Vagina (tissue), 2 donors: ENCODE results near the gene FBXW11. TPM values are rescaled to one million over a fixed set of nuclear protein-coding genes. Genes with fewer than 3 reads are reported as not detected.

ENCODE experiments used
- DNase-seq, 2 donors: peaks; one replicate each; pipeline ENCODE4 v3.0.0-alpha.2; 2017; ENCODE audit errors: extremely low spot score in 2 of 2
- H3K27ac ChIP-seq: fragments of 200-600 bp; sonication (generic); one replicate; pipeline ENCODE4 v1.5.1; 2019
- H3K27me3 ChIP-seq: fragments of 200-600 bp; sonication (generic); one replicate; pipeline ENCODE4 v1.5.1; 2019
- H3K36me3 ChIP-seq, 2 donors: fragments of 200-600 bp; sonication (generic); one replicate each; pipeline ENCODE4 v1.5.1; 2017 to 2019
- H3K4me1 ChIP-seq: fragments of 200-600 bp; sonication (generic); one replicate; pipeline ENCODE4 v1.5.1; 2019
- H3K4me3 ChIP-seq, 2 donors: fragments of 200-600 bp; sonication (generic); 1 replicate in 1 of 2; 2 replicates in 1 of 2; pipeline ENCODE4 v1.5.1; 2016 to 2019
- H3K9me3 ChIP-seq: fragments of 200-600 bp; sonication (generic); one replicate; pipeline ENCODE4 v1.5.1; 2019
- POLR2A ChIP-seq, 2 donors: fragments of 450-650 bp; IDR thresholded peaks; one replicate each; pipeline ENCODE4 v1.6.1; 2017; ENCODE audit warnings: antibody characterized with exemption in 2 of 2, mild to moderate bottlenecking in 2 of 2, moderate library complexity in 2 of 2
- POLR2AphosphoS5 ChIP-seq, 2 donors: sonication (generic); formaldehyde crosslinking; IDR thresholded peaks; one replicate each; pipeline ENCODE4 v1.9.0; 2017; ENCODE audit warnings: antibody characterized with exemption in 2 of 2, mild to moderate bottlenecking in 2 of 2, low read depth in 1 of 2; ENCODE audit not compliant: insufficient read depth in 1 of 2
- intact Hi-C: fragments of 100-400 bp; cut with DNase I; formaldehyde crosslinking; loops from one replicate; pipeline ENCODE4 v1.15.1; 2023
- total RNA-seq: library from RNA; depleted of rRNA; stranded (reverse); fragments of >200 nt; gene quantifications from one replicate; pipeline ENCODE4 v1.2.3, GENCODE V29; 2016
- TF ChIP-seq, protein P1 (sequence below), 3 experiments: fragments of 450-650 bp in 2 of 3; fragments of 200-600 bp in 1 of 3; sonication (generic) in 1 of 3; IDR thresholded peaks; one replicate each; pipeline ENCODE4 v1.5.1; 2017 to 2019; ENCODE audit warnings: antibody characterized with exemption in 3 of 3, mild to moderate bottlenecking in 2 of 3, moderate library complexity in 2 of 3

The FBXW11 gene
- total RNA-seq, 1 donor from 2014 or later, result 40.5 TPM

- Histone ChIP-seq H3K27ac (no peak overlapping the region), H3K4me3 (no peak overlapping the region), H3K9me3 (no peaks in the 10 kb centered on the region), H3K27me3 (no peaks in the 10 kb centered on the region), H3K4me1 (peaks cover 5% of the 10 kb centered on the region), H3K36me3 (no peaks in the 10 kb centered on the region)
- intact Hi-C loops, result no loop called here
- no peak for DNase-seq
- no peak for TF ChIP-seq POLR2AphosphoS5 (IDR thresholded peaks at IDR 0.05; ENCODE audit: insufficient read depth in 1 of 2, low read depth in 1 of 2)
- TF ChIP-seq POLR2A (IDR thresholded peaks at IDR 0.05), result no peak
- TF ChIP-seq, protein P1, sequence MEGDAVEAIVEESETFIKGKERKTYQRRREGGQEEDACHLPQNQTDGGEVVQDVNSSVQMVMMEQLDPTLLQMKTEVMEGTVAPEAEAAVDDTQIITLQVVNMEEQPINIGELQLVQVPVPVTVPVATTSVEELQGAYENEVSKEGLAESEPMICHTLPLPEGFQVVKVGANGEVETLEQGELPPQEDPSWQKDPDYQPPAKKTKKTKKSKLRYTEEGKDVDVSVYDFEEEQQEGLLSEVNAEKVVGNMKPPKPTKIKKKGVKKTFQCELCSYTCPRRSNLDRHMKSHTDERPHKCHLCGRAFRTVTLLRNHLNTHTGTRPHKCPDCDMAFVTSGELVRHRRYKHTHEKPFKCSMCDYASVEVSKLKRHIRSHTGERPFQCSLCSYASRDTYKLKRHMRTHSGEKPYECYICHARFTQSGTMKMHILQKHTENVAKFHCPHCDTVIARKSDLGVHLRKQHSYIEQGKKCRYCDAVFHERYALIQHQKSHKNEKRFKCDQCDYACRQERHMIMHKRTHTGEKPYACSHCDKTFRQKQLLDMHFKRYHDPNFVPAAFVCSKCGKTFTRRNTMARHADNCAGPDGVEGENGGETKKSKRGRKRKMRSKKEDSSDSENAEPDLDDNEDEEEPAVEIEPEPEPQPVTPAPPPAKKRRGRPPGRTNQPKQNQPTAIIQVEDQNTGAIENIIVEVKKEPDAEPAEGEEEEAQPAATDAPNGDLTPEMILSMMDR (IDR thresholded peaks at IDR 0.05), result no peak
Observed at GRCh38 chr5:171898879-171899278, 107.6 kb downstream of the FBXW11 start.

DNA sequence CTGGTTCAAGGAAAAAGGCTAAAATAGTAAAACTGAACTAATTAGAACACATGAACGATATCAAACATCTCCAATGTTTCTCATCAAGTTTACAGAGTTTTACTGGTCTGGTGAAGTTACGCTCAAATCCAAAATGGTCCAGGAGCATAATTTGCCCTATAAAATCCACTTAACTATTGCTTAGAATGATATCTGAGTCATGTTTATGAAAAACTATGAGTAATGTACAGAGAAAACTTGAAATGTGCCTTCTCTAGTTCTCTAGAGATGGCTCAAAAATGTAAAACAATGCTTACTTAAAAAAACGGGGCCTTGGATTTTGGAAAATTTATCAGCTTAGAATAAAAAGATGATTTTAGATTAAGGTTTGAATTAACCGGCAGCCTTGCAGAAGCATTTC is 108.1 kb downstream of the FBXW11 start:
- no peaks in the 10 kb centered on the region for H3K36me3 ChIP-seq

GRCh38 chr5:171897231-171897630 is 109.2 kb downstream of the FBXW11 start:
- Histone ChIP-seq H3K27me3 (no peaks in the 10 kb centered on the region), H3K9me3 (no peaks in the 10 kb centered on the region), H3K4me1 (peaks cover 9% of the 10 kb centered on the region), H3K4me3 (no peak overlapping the region), H3K27ac (no peak overlapping the region), H3K36me3 (no peaks in the 10 kb centered on the region)
- DNase-seq, result no peak
- intact Hi-C loops, result no loop called here
- TF ChIP-seq POLR2AphosphoS5 (IDR thresholded peaks at IDR 0.05; ENCODE audit: insufficient read depth in 1 of 2, low read depth in 1 of 2), result no peak
- TF ChIP-seq POLR2A (IDR thresholded peaks at IDR 0.05), result no peak
- TF ChIP-seq, protein P1 (IDR thresholded peaks at IDR 0.05), result no peak

More for the DNA sequence above, 108.1 kb downstream of the FBXW11 start:
- Histone ChIP-seq H3K27me3 (no peaks in the 10 kb centered on the region), H3K4me3 (no peak overlapping the region), H3K4me1 (peaks cover 9% of the 10 kb centered on the region), H3K9me3 (no peaks in the 10 kb centered on the region), H3K27ac (no peak overlapping the region)
- DNase-seq, result no peak
- intact Hi-C loops, result no loop called here
- TF ChIP-seq POLR2AphosphoS5 (IDR thresholded peaks at IDR 0.05; ENCODE audit: insufficient read depth in 1 of 2, low read depth in 1 of 2), result no peak
- TF ChIP-seq POLR2A (IDR thresholded peaks at IDR 0.05), result no peak
- TF ChIP-seq, protein P1 (IDR thresholded peaks at IDR 0.05), result no peak

- no peak for DNase-seq
- Histone ChIP-seq H3K4me3 (no peak overlapping the region), H3K36me3 (peaks cover 0 to 2% of the 10 kb centered on the region in 2 donors), H3K27ac (no peak overlapping the region), H3K9me3 (no peaks in the 10 kb centered on the region), H3K27me3 (no peaks in the 10 kb centered on the region), H3K4me1 (peaks cover 9% of the 10 kb centered on the region)
- TF ChIP-seq POLR2A (IDR thresholded peaks at IDR 0.05), result no peak
- TF ChIP-seq POLR2AphosphoS5 (IDR thresholded peaks at IDR 0.05; ENCODE audit: insufficient read depth in 1 of 2, low read depth in 1 of 2), result no peak
- TF ChIP-seq, protein P1 (IDR thresholded peaks at IDR 0.05), result no peak
- intact Hi-C loops, result no loop called here
Observed at GRCh38 chr5:171895081-171895480, 111.4 kb downstream of the FBXW11 start.

DNA sequence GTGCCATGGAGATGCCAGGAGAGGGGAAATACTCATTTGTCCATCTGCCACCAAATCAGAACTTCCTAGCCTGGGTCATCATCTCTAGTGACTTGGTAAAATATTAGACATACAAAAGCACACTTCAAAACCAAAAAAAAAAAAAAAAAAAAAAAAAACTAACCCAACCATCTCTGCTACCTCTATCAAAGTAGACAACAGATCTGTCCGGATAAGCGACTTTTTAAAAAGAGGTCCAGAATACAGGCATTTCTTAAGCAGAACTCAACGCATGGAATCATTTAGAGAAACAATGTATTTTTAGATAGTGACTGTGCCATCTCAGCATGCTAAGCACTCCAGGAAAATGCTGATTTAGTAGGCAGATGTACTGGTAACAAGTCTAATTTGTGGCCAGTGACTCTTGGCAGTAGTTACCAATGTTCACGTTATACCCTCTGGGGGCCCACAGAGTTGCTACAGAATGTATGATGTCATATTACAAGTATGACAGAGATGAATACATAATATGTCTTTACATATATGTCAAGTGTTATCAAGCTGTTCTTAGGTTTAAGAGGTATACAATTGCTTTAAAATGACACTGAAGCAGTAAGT is 113.0 kb downstream of the FBXW11 start:
- H3K27ac ChIP-seq, result no peak overlapping the region
- H3K27me3 ChIP-seq, result no peaks in the 10 kb centered on the region
- no peak overlapping the region for H3K4me3 ChIP-seq
- TF ChIP-seq POLR2AphosphoS5 (IDR thresholded peaks at IDR 0.05; ENCODE audit: insufficient read depth in 1 of 2, low read depth in 1 of 2), result no peak
- TF ChIP-seq, protein P1 (IDR thresholded peaks at IDR 0.05), result no peak
- no peak for TF ChIP-seq POLR2A (IDR thresholded peaks at IDR 0.05)
- peaks cover 0 to 9% of the 10 kb centered on the region in 2 donors for H3K36me3 ChIP-seq
- DNase-seq, result no peak
- intact Hi-C loops, result no loop called here
- peaks cover 9% of the 10 kb centered on the region for H3K4me1 ChIP-seq
- H3K9me3 ChIP-seq, result no peaks in the 10 kb centered on the region
